ENCODE measurements around the gene LRCH1. TPM values are rescaled to one million over a fixed set of nuclear protein-coding genes. Genes with fewer than 3 reads are reported as not detected.

The LRCH1 gene
- total RNA-seq, 2 experiments from 2014 or later = 16.7 to 27.8 TPM

DNA sequence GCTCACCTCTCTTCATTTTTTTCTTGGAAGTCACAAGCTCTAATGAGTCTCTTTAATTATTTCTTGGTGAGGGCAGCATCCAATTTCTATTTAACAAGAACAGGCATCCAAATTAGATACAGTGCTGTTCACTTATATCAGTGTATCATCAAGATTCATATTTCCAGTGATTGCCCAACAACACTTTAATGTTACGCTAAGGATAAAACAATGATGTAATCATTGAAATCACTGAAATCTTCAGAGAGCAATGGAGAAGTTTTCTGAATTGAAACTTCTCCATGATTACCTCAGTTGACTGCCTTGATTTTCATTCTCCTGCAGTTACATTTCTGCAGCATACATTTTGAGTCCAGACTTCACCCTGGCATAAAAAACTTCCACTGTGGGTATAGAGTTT, 17.1 kb upstream of the LRCH1 start:
- H3K4me1 ChIP-seq (ENCODE audit: insufficient read depth, low read length, poor library complexity, severe bottlenecking) = no peaks in the 10 kb centered on the region
- H3K36me3 ChIP-seq (ENCODE audit: insufficient read depth, low read length) = no peaks in the 10 kb centered on the region
- H3K27ac ChIP-seq (ENCODE audit: low read depth, low read length, poor library complexity, severe bottlenecking) = no peak overlapping the region
- no peak overlapping the region for H3K4me3 ChIP-seq (ENCODE audit: low read depth, low read length, poor library complexity, severe bottlenecking)
- no peaks in the 10 kb centered on the region for H3K79me2 ChIP-seq (ENCODE audit: insufficient read depth, low read depth, low read length)
- ChIA-PET POLR2A (no interaction called here), CTCF (ENCODE audit: unreplicated experiment) (no interaction called here)
- TF ChIP-seq CTCF (conservative IDR thresholded peaks at IDR 0.05; ENCODE audit: low read length) = no peak
- no peak for TF ChIP-seq EZH2phosphoT487 (IDR thresholded peaks at IDR 0.05; ENCODE audit: borderline replicate concordance, low read depth, low read length)
- no TSS peak for BruUV-seq (replicated peaks)
- no peaks in the 10 kb centered on the region for H4K20me1 ChIP-seq (ENCODE audit: insufficient read depth, low read length)
- no peak overlapping the region for H2AFZ ChIP-seq (ENCODE audit: low read length)
- H3K9me2 ChIP-seq (ENCODE audit: insufficient read depth, low read length) = no peaks in the 10 kb centered on the region
- H3K9me3 ChIP-seq (ENCODE audit: low read length) = no peaks in the 10 kb centered on the region
- no peak for DNase-seq (ENCODE audit: low spot score)
- intact Hi-C loops (cut with micrococcal nuclease; ENCODE audit: unreplicated experiment) = no loop called here
- no peak overlapping the region for H3K4me2 ChIP-seq (ENCODE audit: low read length)

DNA sequence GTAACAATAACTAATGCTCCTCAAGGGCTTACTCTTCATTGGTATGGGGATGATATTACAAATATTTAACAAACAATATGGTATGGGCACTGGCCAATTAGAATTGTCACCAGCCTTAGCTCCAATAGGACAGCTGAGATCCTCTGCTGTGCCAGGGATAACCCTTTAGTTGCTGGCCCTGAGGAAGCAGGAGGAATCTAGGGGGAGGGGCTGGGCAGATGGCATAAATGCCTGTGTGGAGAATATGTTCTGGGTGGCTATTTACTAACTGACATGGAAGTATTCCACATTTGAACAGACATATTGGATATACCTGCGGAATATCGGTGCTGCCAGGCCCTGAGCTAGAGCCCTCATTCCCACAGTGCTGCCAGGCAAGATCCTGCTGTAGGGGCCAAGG, 16.6 kb upstream of the LRCH1 start:
- ChIA-PET POLR2A (interaction anchor here (0.7 kb wide), 1 partner anchor 430 kb away, joined by 3 read pairs; no protein-coding TSS in a partner anchor), CTCF (ENCODE audit: unreplicated experiment) (no interaction called here)
- Histone ChIP-seq H3K27ac (ENCODE audit: low read depth, low read length, poor library complexity, severe bottlenecking) (no peak overlapping the region), H3K4me2 (ENCODE audit: low read length) (no peak overlapping the region), H3K36me3 (ENCODE audit: insufficient read depth, low read length) (no peaks in the 10 kb centered on the region), H2AFZ (ENCODE audit: low read length) (no peak overlapping the region), H3K9me3 (ENCODE audit: low read length) (no peaks in the 10 kb centered on the region), H3K9me2 (ENCODE audit: insufficient read depth, low read length) (no peaks in the 10 kb centered on the region), H3K4me1 (ENCODE audit: insufficient read depth, low read length, poor library complexity, severe bottlenecking) (no peaks in the 10 kb centered on the region), H4K20me1 (ENCODE audit: insufficient read depth, low read length) (no peaks in the 10 kb centered on the region), H3K4me3 (ENCODE audit: low read depth, low read length, poor library complexity, severe bottlenecking) (no peak overlapping the region), H3K79me2 (ENCODE audit: insufficient read depth, low read depth, low read length) (no peaks in the 10 kb centered on the region)
- intact Hi-C loops (cut with micrococcal nuclease; ENCODE audit: unreplicated experiment) = no loop called here
- BruUV-seq (replicated peaks) = no TSS peak
- no peak for DNase-seq (ENCODE audit: low spot score)
- TF ChIP-seq EZH2phosphoT487 (IDR thresholded peaks at IDR 0.05; ENCODE audit: borderline replicate concordance, low read depth, low read length) (no peak), CTCF (conservative IDR thresholded peaks at IDR 0.05; ENCODE audit: low read length) (no peak)

- no peaks in the 10 kb centered on the region for H3K79me2 ChIP-seq (ENCODE audit: insufficient read depth, low read depth, low read length)
- CTCF ChIA-PET (ENCODE audit: unreplicated experiment) = no interaction called here
- intact Hi-C loops (cut with micrococcal nuclease; ENCODE audit: unreplicated experiment) = no loop called here
- TF ChIP-seq EZH2phosphoT487 (IDR thresholded peaks at IDR 0.05; ENCODE audit: borderline replicate concordance, low read depth, low read length) (no peak), CTCF (conservative IDR thresholded peaks at IDR 0.05; ENCODE audit: low read length) (no peak)
- DNase-seq (ENCODE audit: low spot score) = no peak
- H2AFZ ChIP-seq (ENCODE audit: low read length) = no peak overlapping the region
- no peaks in the 10 kb centered on the region for H3K36me3 ChIP-seq (ENCODE audit: insufficient read depth, low read length)
- H4K20me1 ChIP-seq (ENCODE audit: insufficient read depth, low read length) = no peaks in the 10 kb centered on the region
- no peak overlapping the region for H3K27ac ChIP-seq (ENCODE audit: low read depth, low read length, poor library complexity, severe bottlenecking)
- POLR2A ChIA-PET = interaction anchor here (1.1 kb wide), 1 partner anchor 13 kb away, joined by 3 read pairs; no protein-coding TSS in a partner anchor
- no TSS peak for BruUV-seq (replicated peaks)
- H3K9me2 ChIP-seq (ENCODE audit: insufficient read depth, low read length) = no peaks in the 10 kb centered on the region
- no peak overlapping the region for H3K4me3 ChIP-seq (ENCODE audit: low read depth, low read length, poor library complexity, severe bottlenecking)
- no peak overlapping the region for H3K4me2 ChIP-seq (ENCODE audit: low read length)
- no peaks in the 10 kb centered on the region for H3K9me3 ChIP-seq (ENCODE audit: low read length)
- no peaks in the 10 kb centered on the region for H3K4me1 ChIP-seq (ENCODE audit: insufficient read depth, low read length, poor library complexity, severe bottlenecking)
Measured at GRCh38 chr13:46539231-46539630, 13.7 kb upstream of the LRCH1 start.
